H9 (cell line): ENCODE data around the gene TOR4A. TPM values are rescaled to one million over a fixed set of nuclear protein-coding genes. Genes with fewer than 3 reads are reported as not detected.
A peak's percentile ranks its signal among the peaks of the same experiment; 100 is the strongest.

Experiments used
- DNase-seq: peaks from one replicate; pipeline ENCODE4 v3.0.0-alpha.2; 2017
- H2AFZ ChIP-seq: one replicate; pipeline ENCODE4 v1.6.1; 2013; ENCODE audit warnings: mild to moderate bottlenecking, low read length, control low read depth, moderate library complexity
- H2AK5ac ChIP-seq: 2 replicates; pipeline ENCODE4 v1.6.1; 2013; ENCODE audit warnings: low read length, control low read depth, mixed read lengths; ENCODE audit not compliant: insufficient read length
- H2BK120ac ChIP-seq: one replicate; pipeline ENCODE4 v1.6.1; 2013; ENCODE audit warnings: low read depth, mild to moderate bottlenecking, low read length, control low read depth, inconsistent platforms; ENCODE audit not compliant: poor library complexity, severe bottlenecking
- H2BK12ac ChIP-seq: 2 replicates; pipeline ENCODE4 v1.6.1; 2013; ENCODE audit warnings: low read length, control low read depth, mixed read lengths, low read depth; ENCODE audit not compliant: insufficient read length
- H2BK15ac ChIP-seq: 2 replicates; pipeline ENCODE4 v1.6.1; 2013; ENCODE audit warnings: low read depth, low read length, control low read depth
- H2BK20ac ChIP-seq: one replicate; pipeline ENCODE4 v1.6.1; 2013; ENCODE audit warnings: low read depth, mild to moderate bottlenecking, low read length, control low read depth, inconsistent platforms; ENCODE audit not compliant: poor library complexity, severe bottlenecking
- H2BK5ac ChIP-seq: 2 replicates; pipeline ENCODE4 v1.6.1; 2013; ENCODE audit warnings: low read length, control low read depth, mixed read lengths; ENCODE audit not compliant: insufficient read length
- H3K14ac ChIP-seq: 2 replicates; pipeline ENCODE4 v1.6.1; 2013; ENCODE audit warnings: low read length, control low read depth; ENCODE audit not compliant: insufficient read depth
- H3K18ac ChIP-seq: 2 replicates; pipeline ENCODE4 v1.6.1; 2013; ENCODE audit warnings: low read depth, mild to moderate bottlenecking, mixed read lengths, low read length, control low read depth; ENCODE audit not compliant: insufficient read length
- H3K23ac ChIP-seq: 2 replicates; pipeline ENCODE4 v1.6.1; 2013; ENCODE audit warnings: low read length, control low read depth, mixed read lengths, low read depth; ENCODE audit not compliant: insufficient read length
- H3K23me2 ChIP-seq: 2 replicates; pipeline ENCODE4 v1.6.1; 2013; ENCODE audit warnings: low read depth, mild to moderate bottlenecking, mixed read lengths, low read length, control low read depth; ENCODE audit not compliant: insufficient read length, poor library complexity, severe bottlenecking
- H3K27ac ChIP-seq: 2 replicates; pipeline ENCODE4 v1.5.1; 2013; ENCODE audit warnings: low read length, control low read depth, mixed read lengths, low read depth; ENCODE audit not compliant: insufficient read length
- H3K27me3 ChIP-seq: 2 replicates; pipeline ENCODE4 v1.6.1; 2013; ENCODE audit warnings: low read length, control low read depth, inconsistent platforms; ENCODE audit not compliant: insufficient read depth
- H3K4ac ChIP-seq: 2 replicates; pipeline ENCODE4 v1.6.1; 2013; ENCODE audit warnings: low read depth, mild to moderate bottlenecking, control low read depth, inconsistent platforms, low read length, moderate library complexity
- H3K4me1 ChIP-seq: 2 replicates; pipeline ENCODE4 v1.6.1; 2013; ENCODE audit warnings: low read length, control low read depth, inconsistent platforms; ENCODE audit not compliant: insufficient read depth
- H3K4me2 ChIP-seq: 2 replicates; pipeline ENCODE4 v1.6.1; 2013; ENCODE audit warnings: low read length, control low read depth, mixed read lengths; ENCODE audit not compliant: insufficient read length, insufficient read depth
- H3K56ac ChIP-seq: 2 replicates; pipeline ENCODE4 v1.6.1; 2013; ENCODE audit warnings: low read depth, mild to moderate bottlenecking, mixed read lengths, low read length, control low read depth; ENCODE audit not compliant: insufficient read length
- H3K79me1 ChIP-seq: 2 replicates; pipeline ENCODE4 v1.6.1; 2013; ENCODE audit warnings: low read depth, mild to moderate bottlenecking, moderate library complexity, low read length, control low read depth, inconsistent platforms; ENCODE audit not compliant: insufficient read depth, poor library complexity, severe bottlenecking
- H3K79me2 ChIP-seq: 2 replicates; pipeline ENCODE4 v1.6.1; 2013; ENCODE audit warnings: low read length, control low read depth, inconsistent platforms; ENCODE audit not compliant: insufficient read depth
- H3K9ac ChIP-seq: 2 replicates; pipeline ENCODE4 v1.6.1; 2013; ENCODE audit warnings: low read length, control low read depth, mixed read lengths; ENCODE audit not compliant: insufficient read length; ENCODE audit errors: extremely low read depth
- H3K9me3 ChIP-seq: one replicate; pipeline ENCODE4 v1.6.1; 2013; ENCODE audit warnings: low read depth, low read length, inconsistent platforms; ENCODE audit not compliant: control insufficient read depth
- H3T11ph ChIP-seq: one replicate; pipeline ENCODE4 v1.6.1; 2013; ENCODE audit warnings: mild to moderate bottlenecking, low read length, control low read depth, inconsistent platforms
- H4K20me1 ChIP-seq: one replicate; pipeline ENCODE4 v1.6.1; 2013; ENCODE audit not compliant: control insufficient read depth, insufficient read length, insufficient read depth
- H4K5ac ChIP-seq: 2 replicates; pipeline ENCODE4 v1.6.1; 2013; ENCODE audit warnings: low read depth, mild to moderate bottlenecking, mixed read lengths, low read length, control low read depth; ENCODE audit not compliant: insufficient read length
- H4K8ac ChIP-seq: replicated peaks from 2 replicates; pipeline ENCODE4 v1.6.1; 2013; ENCODE audit warnings: low read length, control low read depth, mixed read lengths, low read depth; ENCODE audit not compliant: insufficient read length
- H4K91ac ChIP-seq: 2 replicates; pipeline ENCODE4 v1.6.1; 2013; ENCODE audit warnings: low read depth, mild to moderate bottlenecking, moderate library complexity, mixed read lengths, low read length, control low read depth; ENCODE audit not compliant: insufficient read length
- H3K27ac Mint-ChIP-seq, 3 experiments: 2 replicates in 2 of 3; 3 replicates in 1 of 3; pipeline ENCODE4 v1.8.0; 2020 to 2021; ENCODE audit warnings: mixed read lengths in 3 of 3, mild to moderate bottlenecking in 1 of 3, moderate library complexity in 1 of 3
- H3K27me3 Mint-ChIP-seq: 2 replicates; pipeline ENCODE4 v1.8.0; 2021; ENCODE audit warnings: low read depth, mild to moderate bottlenecking, moderate library complexity, mixed read lengths
- H3K36me3 Mint-ChIP-seq, 3 experiments: 2 replicates in 2 of 3; 3 replicates in 1 of 3; pipeline ENCODE4 v1.8.0; 2020 to 2021; ENCODE audit warnings: low read depth in 3 of 3, mixed read lengths in 3 of 3; ENCODE audit not compliant: insufficient read depth in 1 of 3
- H3K4me1 Mint-ChIP-seq, 2 experiments: 2 replicates each; pipeline ENCODE4 v1.8.0; 2020; ENCODE audit warnings: mixed read lengths in 2 of 2
- H3K4me3 Mint-ChIP-seq, 2 experiments: 2 replicates in 1 of 2; 3 replicates in 1 of 2; pipeline ENCODE4 v1.8.0; 2020 to 2021; ENCODE audit warnings: mild to moderate bottlenecking in 2 of 2, mixed read lengths in 2 of 2, moderate library complexity in 1 of 2
- H3K9me3 Mint-ChIP-seq, 2 experiments: 2 replicates in 1 of 2; 3 replicates in 1 of 2; pipeline ENCODE4 v1.8.0; 2020; ENCODE audit warnings: mild to moderate bottlenecking in 2 of 2, mixed read lengths in 2 of 2, moderate library complexity in 1 of 2
- CTCF ChIP-seq: fragments of 200-600 bp; sonication (generic); conservative IDR thresholded peaks from 3 replicates; pipeline ENCODE4 v1.8.0; 2021; ENCODE audit warnings: antibody characterized with exemption, mild to moderate bottlenecking
- WGBS: extraction: QIAGEN DNeasy Blood & Tissue Kit; methylation state at CpG from one replicate; pipeline ENCODE4 v1.1.7; 2013; ENCODE audit warnings: missing lambda C conversion rate, low lambda C conversion rate, mixed read lengths; ENCODE audit not compliant: insufficient read length; ENCODE audit errors: extremely low coverage; 5-methylcytosine and 5-hydroxymethylcytosine counted together
- total RNA-seq: library from RNA; stranded (reverse); gene quantifications from 2 replicates; pipeline ENCODE4 v1.2.1, GENCODE V29; 2021

TOR4A gene
- total RNA-seq, 1 experiment from 2014 or later: 6.2 TPM

- Histone ChIP-seq H3K4ac (no peak overlapping the region), H3K9ac (no peak overlapping the region), H3K18ac (no peak overlapping the region), H3K14ac (no peak overlapping the region; the same call in 1 of the 2 replicates), H2BK15ac (no peak overlapping the region), H3K9me3 (no peaks in the 10 kb centered on the region), H3K4me1 (peaks cover 1% of the 10 kb centered on the region; the same call in 1 of the 2 replicates), H2BK20ac (no peak overlapping the region), H3K23me2 (no peaks in the 10 kb centered on the region), H3K56ac (no peak overlapping the region), H2BK5ac (no peak overlapping the region), H4K91ac (no peak overlapping the region), H4K8ac (no peak overlapping the region), H3K27ac (no peak overlapping the region), H4K5ac (no peak overlapping the region), H4K20me1 (no peaks in the 10 kb centered on the region), H3K27me3 (no peaks in the 10 kb centered on the region), H2AFZ (no peak overlapping the region), H2BK12ac (no peak overlapping the region), H3K79me2 (no peaks in the 10 kb centered on the region), H3K79me1 (no peaks in the 10 kb centered on the region), H3K4me2 (no peak overlapping the region), H3T11ph (no peak overlapping the region), H3K23ac (no peak overlapping the region), H2BK120ac (no peak overlapping the region), H2AK5ac (no peak overlapping the region)
- Mint-ChIP-seq H3K4me1 (peaks cover 0 to 6% of the 10 kb centered on the region in 2 experiments; a peak in 1 of 4 replicates), H3K9me3 (peaks cover 6 to 13% of the 10 kb centered on the region in 2 experiments), H3K27ac (no peak overlapping the region), H3K27me3 (peaks cover 12% of the 10 kb centered on the region), H3K36me3 (peaks cover 1 to 4% (median 2%) of the 10 kb centered on the region in 3 experiments; a peak in 3 of 7 replicates), H3K4me3 (no peak overlapping the region)
- WGBS: no CpG with 5 or more reads among the region's 37 CpGs
- peak; percentile 33 for DNase-seq
- no peak for TF ChIP-seq CTCF
Measured at GRCh38 chr9:137323531-137324331, 46.2 kb downstream of the TOR4A start.
